Mesothelial cell of epicardium (in vitro differentiated cells): ENCODE results near the gene PKD2. TPM values are rescaled to one million over a fixed set of nuclear protein-coding genes. Genes with fewer than 3 reads are reported as not detected.
"Not testable (repeated sequence)": the region's sequence is repeated elsewhere in the genome, so short reads cannot be mapped to it uniquely, and the experiment has no call there.

Source experiments
- DNase-seq, 2 experiments: peaks; one replicate each; pipeline ENCODE4 v3.0.0; 2021; ENCODE audit warnings: low spot score in 2 of 2; ENCODE audit not compliant: unreplicated experiment in 2 of 2
- H3K27ac Mint-ChIP-seq: 2 replicates; pipeline ENCODE4 v1.8.0; 2021; ENCODE audit warnings: mixed read lengths
- H3K27me3 Mint-ChIP-seq: 2 replicates; pipeline ENCODE4 v1.8.0; 2021; ENCODE audit warnings: low read depth, mixed read lengths
- H3K36me3 Mint-ChIP-seq: 2 replicates; pipeline ENCODE4 v1.8.0; 2021; ENCODE audit warnings: mixed read lengths
- H3K4me1 Mint-ChIP-seq: 2 replicates; pipeline ENCODE4 v1.8.0; 2021; ENCODE audit warnings: mixed read lengths
- H3K4me3 Mint-ChIP-seq: 2 replicates; pipeline ENCODE4 v1.8.0; 2021; ENCODE audit warnings: mild to moderate bottlenecking, moderate library complexity, mixed read lengths
- H3K9me3 Mint-ChIP-seq: 2 replicates; pipeline ENCODE4 v1.8.0; 2021; ENCODE audit warnings: mixed read lengths
- CTCF ChIP-seq: fragments of 200-600 bp; sonication (generic); IDR thresholded peaks from one replicate; pipeline ENCODE4 v1.5.0; 2021; ENCODE audit warnings: antibody characterized with exemption; ENCODE audit not compliant: unreplicated experiment
- total RNA-seq: library from RNA; stranded (reverse); gene quantifications from 3 replicates; pipeline ENCODE4 v1.2.1, GENCODE V29; 2021

Gene PKD2
- total RNA-seq, 1 donor from 2014 or later = 65.7 TPM

- no peak overlapping the region for H3K4me3 Mint-ChIP-seq
- peaks cover 15% of the 10 kb centered on the region for H3K36me3 Mint-ChIP-seq
- no peaks in the 10 kb centered on the region for H3K4me1 Mint-ChIP-seq
- TF ChIP-seq CTCF = no peak
- no peak overlapping the region for H3K27ac Mint-ChIP-seq
- H3K9me3 Mint-ChIP-seq = peaks cover 54% of the 10 kb centered on the region
- no peaks in the 10 kb centered on the region for H3K27me3 Mint-ChIP-seq
- DNase-seq = no peak
These were observed 112.5 kb downstream of the PKD2 start for GRCh38 chr4:88119943-88120342.

- not testable (repeated sequence) for H3K27me3 Mint-ChIP-seq, H3K4me3 Mint-ChIP-seq, H3K4me1 Mint-ChIP-seq, DNase-seq, H3K27ac Mint-ChIP-seq
- Mint-ChIP-seq H3K36me3 (peaks cover 15% of the 10 kb centered on the region), H3K9me3 (peaks cover 66% of the 10 kb centered on the region)
These were observed 114.8 kb downstream of the PKD2 start for GRCh38 chr4:88122260-88122659.

Other genes starting within 250 kb of the PKD2 start
- gene IBSP, start 208.1 kb upstream of the PKD2 start, total RNA-seq = not detected in 3 replicates
- gene MEPE, start 174.7 kb upstream of the PKD2 start, total RNA-seq = not detected in 3 replicates
- 23.9 to 33.3 TPM (median 30.3 TPM) in 3 replicates for gene SPP1, start 31.9 kb upstream of the PKD2 start, total RNA-seq
- gene ABCG2, start 151.0 kb downstream of the PKD2 start, total RNA-seq = 0.82 to 0.92 TPM (median 0.86 TPM) in 3 replicates